Measurements from ENCODE around the gene LIPM.

LIPM gene

GRCh38 chr10:88782222-88782621 lies 20.3 kb upstream of the LIPM start:
- no CpG with 5 or more reads among the region's 3 CpGs for WGBS
- H3K4me3 ChIP-seq (ENCODE audit: low read length): no peak overlapping the region

GRCh38 chr10:88783724-88784123 lies 18.8 kb upstream of the LIPM start:
- 98% methylated on average over 1 of the region's 3 CpGs for WGBS
- Histone ChIP-seq H3K4me1 (ENCODE audit: insufficient read depth, low read length) (no peaks in the 10 kb centered on the region), H3K9ac (ENCODE audit: low read depth, low read length) (no peak overlapping the region), H3K4me3 (ENCODE audit: low read length) (no peak overlapping the region), H3K27ac (ENCODE audit: low read depth, low read length) (no peak overlapping the region), H3K36me3 (ENCODE audit: insufficient read depth, low read length) (no peaks in the 10 kb centered on the region), H3K9me3 (ENCODE audit: insufficient read depth, low read depth, low read length) (no peaks in the 10 kb centered on the region), H3K27me3 (ENCODE audit: insufficient read depth, low read length) (no peaks in the 10 kb centered on the region)

More at GRCh38 chr10:88782222-88782621, 20.3 kb upstream of the LIPM start:
- Histone ChIP-seq H3K27ac (ENCODE audit: low read depth, low read length) (no peak overlapping the region), H3K4me1 (ENCODE audit: insufficient read depth, low read length) (no peaks in the 10 kb centered on the region), H3K27me3 (ENCODE audit: insufficient read depth, low read length) (no peaks in the 10 kb centered on the region), H3K36me3 (ENCODE audit: insufficient read depth, low read length) (no peaks in the 10 kb centered on the region), H3K9ac (ENCODE audit: low read depth, low read length) (no peak overlapping the region), H3K9me3 (ENCODE audit: insufficient read depth, low read depth, low read length) (no peaks in the 10 kb centered on the region)

- no peaks in the 10 kb centered on the region for H3K36me3 ChIP-seq (ENCODE audit: insufficient read depth, low read length)
- no peak overlapping the region for H3K27ac ChIP-seq (ENCODE audit: low read depth, low read length)
Measured at GRCh38 chr10:88786032-88786770, 16.3 kb upstream of the LIPM start.

GRCh38 chr10:88787463-88787862 lies 15.1 kb upstream of the LIPM start:
- H3K4me3 ChIP-seq (ENCODE audit: low read length): no peak overlapping the region
- H3K27me3 ChIP-seq (ENCODE audit: insufficient read depth, low read length): no peaks in the 10 kb centered on the region
- no peaks in the 10 kb centered on the region for H3K36me3 ChIP-seq (ENCODE audit: insufficient read depth, low read length)
- no peaks in the 10 kb centered on the region for H3K4me1 ChIP-seq (ENCODE audit: insufficient read depth, low read length)
- H3K9ac ChIP-seq (ENCODE audit: low read depth, low read length): no peak overlapping the region
- no peak overlapping the region for H3K27ac ChIP-seq (ENCODE audit: low read depth, low read length)
- WGBS: 93% methylated on average over 5 of the region's 5 CpGs
- no peaks in the 10 kb centered on the region for H3K9me3 ChIP-seq (ENCODE audit: insufficient read depth, low read depth, low read length)

More at GRCh38 chr10:88786032-88786770, 16.3 kb upstream of the LIPM start:
- H3K9me3 ChIP-seq (ENCODE audit: insufficient read depth, low read depth, low read length): no peaks in the 10 kb centered on the region
- WGBS: 93% methylated on average over 10 of the region's 10 CpGs
- H3K4me3 ChIP-seq (ENCODE audit: low read length): no peak overlapping the region
- H3K27me3 ChIP-seq (ENCODE audit: insufficient read depth, low read length): no peaks in the 10 kb centered on the region
- H3K4me1 ChIP-seq (ENCODE audit: insufficient read depth, low read length): no peaks in the 10 kb centered on the region
- H3K9ac ChIP-seq (ENCODE audit: low read depth, low read length): no peak overlapping the region

- no peaks in the 10 kb centered on the region for H3K4me1 ChIP-seq (ENCODE audit: insufficient read depth, low read length)
Measured at GRCh38 chr10:88788924-88789323, 13.6 kb upstream of the LIPM start.

GRCh38 chr10:88791924-88792323 lies 10.6 kb upstream of the LIPM start:
- H3K4me1 ChIP-seq (ENCODE audit: insufficient read depth, low read length): no peaks in the 10 kb centered on the region
- H3K9me3 ChIP-seq (ENCODE audit: insufficient read depth, low read depth, low read length): no peaks in the 10 kb centered on the region
- no peaks in the 10 kb centered on the region for H3K27me3 ChIP-seq (ENCODE audit: insufficient read depth, low read length)
- WGBS: 45% methylated on average over 2 of the region's 2 CpGs
- H3K36me3 ChIP-seq (ENCODE audit: insufficient read depth, low read length): no peaks in the 10 kb centered on the region
- H3K4me3 ChIP-seq (ENCODE audit: low read length): no peak overlapping the region
- no peak overlapping the region for H3K9ac ChIP-seq (ENCODE audit: low read depth, low read length)
- H3K27ac ChIP-seq (ENCODE audit: low read depth, low read length): no peak overlapping the region

More at GRCh38 chr10:88788924-88789323, 13.6 kb upstream of the LIPM start:
- Histone ChIP-seq H3K27ac (ENCODE audit: low read depth, low read length) (no peak overlapping the region), H3K9ac (ENCODE audit: low read depth, low read length) (no peak overlapping the region), H3K9me3 (ENCODE audit: insufficient read depth, low read depth, low read length) (no peaks in the 10 kb centered on the region), H3K36me3 (ENCODE audit: insufficient read depth, low read length) (no peaks in the 10 kb centered on the region), H3K4me3 (ENCODE audit: low read length) (no peak overlapping the region), H3K27me3 (ENCODE audit: insufficient read depth, low read length) (no peaks in the 10 kb centered on the region)

GRCh38 chr10:88792661-88793060 lies 9.9 kb upstream of the LIPM start:
- Histone ChIP-seq H3K9ac (ENCODE audit: low read depth, low read length) (no peak overlapping the region), H3K4me3 (ENCODE audit: low read length) (no peak overlapping the region), H3K9me3 (ENCODE audit: insufficient read depth, low read depth, low read length) (no peaks in the 10 kb centered on the region), H3K4me1 (ENCODE audit: insufficient read depth, low read length) (no peaks in the 10 kb centered on the region), H3K27me3 (ENCODE audit: insufficient read depth, low read length) (no peaks in the 10 kb centered on the region), H3K27ac (ENCODE audit: low read depth, low read length) (no peak overlapping the region), H3K36me3 (ENCODE audit: insufficient read depth, low read length) (no peaks in the 10 kb centered on the region)
- WGBS: 90% methylated on average over 4 of the region's 4 CpGs

- Histone ChIP-seq H3K9ac (ENCODE audit: low read depth, low read length) (no peak overlapping the region), H3K27ac (ENCODE audit: low read depth, low read length) (no peak overlapping the region), H3K9me3 (ENCODE audit: insufficient read depth, low read depth, low read length) (no peaks in the 10 kb centered on the region), H3K4me1 (ENCODE audit: insufficient read depth, low read length) (no peaks in the 10 kb centered on the region), H3K27me3 (ENCODE audit: insufficient read depth, low read length) (no peaks in the 10 kb centered on the region), H3K4me3 (ENCODE audit: low read length) (no peak overlapping the region), H3K36me3 (ENCODE audit: insufficient read depth, low read length) (no peaks in the 10 kb centered on the region)
- 92% methylated on average over 2 of the region's 2 CpGs for WGBS
Measured at GRCh38 chr10:88793712-88794299, 8.7 kb upstream of the LIPM start.

- no peak overlapping the region for H3K27ac ChIP-seq (ENCODE audit: low read depth, low read length)
- no peaks in the 10 kb centered on the region for H3K36me3 ChIP-seq (ENCODE audit: insufficient read depth, low read length)
- H3K9ac ChIP-seq (ENCODE audit: low read depth, low read length): no peak overlapping the region
- 100% methylated on average over 1 of the region's 1 CpG for WGBS
- H3K27me3 ChIP-seq (ENCODE audit: insufficient read depth, low read length): no peaks in the 10 kb centered on the region
- no peak overlapping the region for H3K4me3 ChIP-seq (ENCODE audit: low read length)
- no peaks in the 10 kb centered on the region for H3K4me1 ChIP-seq (ENCODE audit: insufficient read depth, low read length)
- no peaks in the 10 kb centered on the region for H3K9me3 ChIP-seq (ENCODE audit: insufficient read depth, low read depth, low read length)
Measured at GRCh38 chr10:88794731-88795130, 7.8 kb upstream of the LIPM start.

- no peak overlapping the region for H3K9ac ChIP-seq (ENCODE audit: low read depth, low read length)
- H3K36me3 ChIP-seq (ENCODE audit: insufficient read depth, low read length): no peaks in the 10 kb centered on the region
- no peak overlapping the region for H3K4me3 ChIP-seq (ENCODE audit: low read length)
- H3K4me1 ChIP-seq (ENCODE audit: insufficient read depth, low read length): 0 out of 2 replicates have a peak, but pooled peaks cover 4% of the 10 kb centered on the region
- whole genome bisulfite sequencing: no CpG with 5 or more reads among the region's 2 CpGs
- H3K27me3 ChIP-seq (ENCODE audit: insufficient read depth, low read length): no peaks in the 10 kb centered on the region
- H3K27ac ChIP-seq (ENCODE audit: low read depth, low read length): no peak overlapping the region
- no peaks in the 10 kb centered on the region for H3K9me3 ChIP-seq (ENCODE audit: insufficient read depth, low read depth, low read length)
Measured at GRCh38 chr10:88800152-88801125, 2.1 kb upstream of the LIPM start.

GRCh38 chr10:88803641-88804040 lies 1.1 kb downstream of the LIPM start:
- no peak overlapping the region for H3K27ac ChIP-seq (ENCODE audit: low read depth, low read length)
- 0 out of 2 replicates have a peak, but pooled peaks cover 4% of the 10 kb centered on the region for H3K4me1 ChIP-seq (ENCODE audit: insufficient read depth, low read length)
- WGBS: 100% methylated on average over 2 of the region's 2 CpGs
- no peak overlapping the region for H3K9ac ChIP-seq (ENCODE audit: low read depth, low read length)
- no peaks in the 10 kb centered on the region for H3K27me3 ChIP-seq (ENCODE audit: insufficient read depth, low read length)
- H3K4me3 ChIP-seq (ENCODE audit: low read length): no peak overlapping the region
- no peaks in the 10 kb centered on the region for H3K36me3 ChIP-seq (ENCODE audit: insufficient read depth, low read length)
- no peaks in the 10 kb centered on the region for H3K9me3 ChIP-seq (ENCODE audit: insufficient read depth, low read depth, low read length)
